T-helper 2 cell treated with Interferon-gamma antibody and Interleukin-4, amounts not matched to agents 5 μg/mL and 100 μg/mL, for 36 hours (primary cell): ENCODE data around the gene KLHL40.

Experiments
- DNase-seq: peaks from one replicate; pipeline ENCODE4 v3.0.0; 2021; ENCODE audit warnings: low spot score
- H3K27ac Mint-ChIP-seq: one replicate; pipeline ENCODE4 v1.8.0; 2021; ENCODE audit warnings: mild to moderate bottlenecking, mixed read lengths
- H3K27me3 Mint-ChIP-seq: one replicate; pipeline ENCODE4 v1.8.0; 2021; ENCODE audit warnings: low read depth, mixed read lengths
- H3K36me3 Mint-ChIP-seq: one replicate; pipeline ENCODE4 v1.8.0; 2021; ENCODE audit warnings: low read depth, mixed read lengths
- H3K4me1 Mint-ChIP-seq: one replicate; pipeline ENCODE4 v1.8.0; 2021; ENCODE audit warnings: low read depth, mixed read lengths
- H3K4me3 Mint-ChIP-seq: one replicate; pipeline ENCODE4 v1.8.0; 2022; ENCODE audit warnings: mild to moderate bottlenecking, moderate library complexity, mixed read lengths
- H3K9me3 Mint-ChIP-seq: one replicate; pipeline ENCODE4 v1.8.0; 2021; ENCODE audit warnings: mixed read lengths

KLHL40 gene

DNA sequence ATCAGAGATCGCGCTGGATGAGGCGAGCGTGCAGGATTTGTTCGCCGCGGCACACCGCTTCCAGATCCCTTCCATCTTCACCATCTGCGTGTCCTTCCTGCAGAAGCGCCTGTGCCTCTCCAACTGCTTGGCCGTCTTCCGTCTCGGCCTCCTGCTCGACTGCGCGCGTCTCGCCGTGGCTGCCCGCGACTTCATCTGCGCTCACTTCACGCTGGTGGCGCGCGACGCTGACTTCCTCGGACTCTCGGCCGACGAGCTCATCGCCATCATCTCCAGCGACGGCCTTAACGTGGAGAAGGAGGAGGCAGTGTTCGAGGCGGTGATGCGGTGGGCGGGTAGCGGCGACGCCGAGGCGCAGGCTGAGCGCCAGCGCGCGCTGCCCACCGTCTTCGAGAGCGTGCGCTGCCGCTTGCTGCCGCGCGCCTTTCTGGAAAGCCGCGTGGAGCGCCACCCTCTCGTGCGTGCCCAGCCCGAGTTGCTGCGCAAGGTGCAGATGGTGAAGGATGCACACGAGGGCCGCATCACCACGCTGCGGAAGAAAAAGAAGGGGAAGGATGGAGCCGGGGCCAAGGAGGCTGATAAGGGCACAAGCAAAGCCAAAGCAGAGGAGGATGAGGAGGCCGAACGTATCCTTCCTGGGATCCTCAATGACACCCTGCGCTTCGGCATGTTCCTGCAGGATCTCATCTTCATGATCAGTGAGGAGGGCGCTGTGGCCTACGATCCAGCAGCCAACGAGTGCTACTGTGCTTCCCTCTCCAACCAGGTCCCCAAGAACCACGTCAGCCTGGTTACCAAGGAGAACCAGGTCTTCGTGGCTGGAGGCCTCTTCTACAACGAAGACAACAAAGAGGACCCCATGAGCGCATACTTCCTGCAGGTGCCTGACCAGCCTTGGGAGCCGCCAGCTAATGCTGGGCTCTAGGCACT, 819 bp downstream of the KLHL40 start:
- Mint-ChIP-seq H3K27me3 (peaks cover 7% of the 10 kb centered on the region), H3K27ac (no peak overlapping the region), H3K36me3 (no peaks in the 10 kb centered on the region), H3K9me3 (no peaks in the 10 kb centered on the region), H3K4me1 (peaks cover 2% of the 10 kb centered on the region), H3K4me3 (no peak overlapping the region)
- no peak for DNase-seq

DNA sequence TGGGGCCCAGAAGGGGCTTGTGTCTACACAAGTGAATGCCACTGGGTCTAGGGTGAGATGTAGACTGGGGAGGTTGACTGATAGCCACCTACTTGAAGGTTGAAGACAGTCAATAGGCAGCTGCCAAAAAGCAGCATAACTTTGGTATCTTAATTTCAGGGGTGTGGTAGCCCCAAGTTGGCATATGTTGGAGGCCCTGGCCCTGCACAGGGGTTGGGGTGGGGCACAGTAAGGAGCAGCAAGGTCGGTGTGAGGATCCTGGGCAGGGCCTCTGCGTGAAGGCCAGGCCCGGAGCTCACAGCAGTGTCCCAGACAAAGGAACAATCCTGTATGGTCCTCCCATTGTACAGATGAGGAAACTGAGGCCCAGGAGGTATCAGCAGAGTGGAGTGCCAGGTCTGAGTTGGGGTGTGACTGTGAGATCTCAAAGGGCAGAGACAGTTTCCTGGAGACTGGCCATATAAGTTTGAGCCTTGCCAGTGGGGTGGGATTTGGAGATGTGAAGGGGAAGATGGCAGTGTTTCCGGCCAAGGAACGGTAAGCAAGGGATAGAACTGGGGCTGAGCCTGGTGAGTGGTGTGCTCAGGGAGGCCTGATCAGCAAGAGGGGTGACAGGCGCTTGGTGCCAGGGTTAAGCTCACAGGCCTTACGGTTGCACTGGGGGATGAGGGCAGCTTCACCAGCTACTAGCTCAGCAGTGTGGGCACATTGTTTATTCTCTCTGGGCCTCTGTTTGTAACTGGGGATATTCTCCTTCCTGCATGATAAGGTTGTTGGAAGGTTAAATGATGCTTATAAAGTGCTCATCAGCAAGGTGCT, 1.7 kb downstream of the KLHL40 start:
- no peaks in the 10 kb centered on the region for H3K36me3 Mint-ChIP-seq
- no peak for DNase-seq
- peaks cover 7% of the 10 kb centered on the region for H3K27me3 Mint-ChIP-seq
- H3K27ac Mint-ChIP-seq, result no peak overlapping the region
- H3K9me3 Mint-ChIP-seq, result no peaks in the 10 kb centered on the region
- no peak overlapping the region for H3K4me3 Mint-ChIP-seq
- H3K4me1 Mint-ChIP-seq, result peaks cover 2% of the 10 kb centered on the region

GRCh38 chr3:42688016-42688415, 2.7 kb downstream of the KLHL40 start:
- Mint-ChIP-seq H3K9me3 (no peaks in the 10 kb centered on the region), H3K4me3 (no peak overlapping the region), H3K27ac (no peak overlapping the region), H3K4me1 (peaks cover 2% of the 10 kb centered on the region), H3K36me3 (no peaks in the 10 kb centered on the region), H3K27me3 (peaks cover 7% of the 10 kb centered on the region)
- DNase-seq, result no peak

- no peak for DNase-seq
- Mint-ChIP-seq H3K4me1 (peaks cover 2% of the 10 kb centered on the region), H3K27ac (no peak overlapping the region), H3K4me3 (no peak overlapping the region), H3K27me3 (peaks cover 7% of the 10 kb centered on the region), H3K36me3 (no peaks in the 10 kb centered on the region), H3K9me3 (no peaks in the 10 kb centered on the region)
Measured at GRCh38 chr3:42688487-42689420, 3.4 kb downstream of the KLHL40 start.

- H3K9me3 Mint-ChIP-seq, result no peaks in the 10 kb centered on the region
- H3K4me1 Mint-ChIP-seq, result peaks cover 2% of the 10 kb centered on the region
- no peak overlapping the region for H3K27ac Mint-ChIP-seq
- H3K27me3 Mint-ChIP-seq, result peaks cover 7% of the 10 kb centered on the region
- no peak for DNase-seq
- H3K4me3 Mint-ChIP-seq, result no peak overlapping the region
- no peaks in the 10 kb centered on the region for H3K36me3 Mint-ChIP-seq
Measured at GRCh38 chr3:42689421-42690014, 4.2 kb downstream of the KLHL40 start.

DNA sequence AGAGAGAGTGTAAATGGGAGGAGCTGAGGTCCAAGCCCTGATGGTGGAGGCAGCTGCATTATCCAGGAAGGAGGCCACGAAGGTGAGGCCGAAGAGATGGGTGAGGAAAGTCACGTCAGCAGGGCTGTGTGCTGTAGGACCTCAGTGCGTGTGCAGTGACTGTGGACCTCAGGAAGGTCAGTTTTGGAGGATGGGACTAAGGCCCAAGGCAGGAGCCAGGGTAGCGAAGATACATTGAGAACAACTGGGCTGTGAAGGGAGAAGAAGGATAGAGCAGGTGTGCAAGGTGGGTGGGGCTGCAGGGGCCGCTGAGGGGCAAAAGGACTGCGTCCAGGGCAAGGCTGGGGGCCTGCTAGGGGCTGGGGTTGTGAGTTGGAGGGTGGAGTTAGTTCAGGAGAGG, 4.9 kb downstream of the KLHL40 start:
- peaks cover 7% of the 10 kb centered on the region for H3K27me3 Mint-ChIP-seq
- no peaks in the 10 kb centered on the region for H3K36me3 Mint-ChIP-seq
- H3K4me1 Mint-ChIP-seq, result peaks cover 2% of the 10 kb centered on the region
- H3K27ac Mint-ChIP-seq, result no peak overlapping the region
- no peak overlapping the region for H3K4me3 Mint-ChIP-seq
- H3K9me3 Mint-ChIP-seq, result no peaks in the 10 kb centered on the region
- no peak for DNase-seq

DNA sequence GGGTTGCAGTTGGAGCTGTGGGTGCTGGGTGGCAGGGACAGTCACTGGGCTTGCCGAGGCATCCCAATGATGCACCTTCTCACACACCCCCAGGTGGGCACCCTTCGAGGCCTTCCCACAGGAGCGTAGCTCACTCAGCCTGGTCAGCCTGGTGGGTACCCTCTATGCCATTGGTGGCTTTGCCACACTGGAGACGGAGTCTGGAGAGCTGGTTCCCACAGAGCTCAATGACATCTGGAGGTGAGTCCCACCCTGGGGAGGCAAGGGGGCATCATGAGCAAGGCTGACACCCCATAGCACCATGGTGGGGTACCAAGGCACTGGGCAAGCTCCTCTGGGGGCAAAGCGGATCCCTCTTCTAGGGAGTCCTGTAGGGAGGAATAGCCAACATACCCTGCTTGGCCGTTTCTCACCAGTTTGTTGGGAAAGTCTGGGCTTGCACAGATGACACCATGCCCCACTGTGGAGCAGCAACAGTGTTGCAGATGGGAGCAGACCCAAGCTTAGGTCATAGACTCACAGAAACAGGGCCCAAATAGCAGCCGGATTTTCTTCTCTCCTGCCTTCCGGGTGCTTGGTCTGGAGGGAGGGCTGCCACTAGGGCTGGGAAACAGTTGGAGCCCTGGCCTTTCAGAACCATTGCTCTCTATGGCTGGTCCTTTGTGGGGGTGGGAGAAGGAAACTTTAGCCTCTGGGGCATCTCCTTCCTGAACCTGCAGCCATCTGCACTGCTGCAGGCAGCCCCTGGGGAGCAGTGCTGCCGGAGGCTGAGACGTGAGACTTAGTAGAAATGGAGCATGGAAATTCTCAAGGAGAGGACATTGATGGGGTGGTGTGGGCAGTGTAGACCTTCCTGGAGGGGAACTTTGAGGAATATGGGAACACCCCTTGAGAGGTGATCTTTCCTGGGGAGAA, 5.7 kb downstream of the KLHL40 start:
- Mint-ChIP-seq H3K27ac (no peak overlapping the region), H3K4me3 (no peak overlapping the region), H3K36me3 (no peaks in the 10 kb centered on the region), H3K27me3 (peaks cover 5% of the 10 kb centered on the region), H3K9me3 (no peaks in the 10 kb centered on the region), H3K4me1 (no peaks in the 10 kb centered on the region)
- DNase-seq, result no peak

DNA sequence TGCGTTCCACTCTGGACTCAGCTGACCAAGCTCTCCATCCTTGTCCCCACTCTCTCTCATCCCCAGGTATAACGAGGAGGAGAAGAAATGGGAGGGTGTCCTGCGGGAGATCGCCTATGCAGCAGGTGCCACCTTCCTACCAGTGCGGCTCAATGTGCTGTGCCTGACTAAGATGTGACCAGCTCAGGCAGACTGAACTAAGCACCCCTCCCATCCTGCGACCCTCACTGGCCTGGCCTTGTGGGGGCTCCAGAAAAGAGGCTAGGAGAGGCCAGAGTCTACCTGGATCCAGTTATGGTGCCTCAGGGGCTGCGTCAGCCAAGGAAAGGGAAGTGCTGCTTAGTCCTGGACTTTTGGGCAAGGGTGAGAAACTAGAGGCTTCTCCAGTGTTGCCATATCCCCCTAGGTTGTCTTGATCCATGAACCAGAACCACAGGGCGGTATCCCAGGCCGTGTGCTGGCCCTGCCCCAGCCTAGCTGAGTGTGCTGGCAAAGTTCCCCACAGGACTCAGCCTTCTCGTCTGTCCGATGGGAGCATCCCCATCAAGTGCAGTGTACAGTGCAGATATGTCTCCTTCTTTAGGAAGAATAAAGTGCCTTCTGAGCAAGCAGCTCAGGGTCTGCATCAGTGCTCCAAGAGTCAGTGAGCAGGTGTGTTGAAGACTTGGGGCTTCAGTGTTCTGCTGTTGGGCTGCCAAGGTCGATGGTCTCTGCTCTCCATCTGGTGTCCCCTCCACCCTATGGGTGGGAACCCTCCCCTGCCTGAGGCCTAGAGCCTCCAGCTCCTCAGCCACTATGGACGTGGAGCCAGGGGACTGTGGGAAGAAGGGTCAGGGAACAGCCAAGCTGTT, 6.7 kb downstream of the KLHL40 start:
- Mint-ChIP-seq H3K27me3 (no peaks in the 10 kb centered on the region), H3K9me3 (no peaks in the 10 kb centered on the region), H3K4me3 (no peak overlapping the region), H3K4me1 (no peaks in the 10 kb centered on the region), H3K36me3 (no peaks in the 10 kb centered on the region), H3K27ac (no peak overlapping the region)
- DNase-seq, result no peak

GRCh38 chr3:42692667-42693529, 7.6 kb downstream of the KLHL40 start:
- H3K4me1 Mint-ChIP-seq, result no peaks in the 10 kb centered on the region
- no peaks in the 10 kb centered on the region for H3K27me3 Mint-ChIP-seq
- DNase-seq, result no peak
- no peaks in the 10 kb centered on the region for H3K9me3 Mint-ChIP-seq
- no peaks in the 10 kb centered on the region for H3K36me3 Mint-ChIP-seq
- no peak overlapping the region for H3K27ac Mint-ChIP-seq
- no peak overlapping the region for H3K4me3 Mint-ChIP-seq

DNA sequence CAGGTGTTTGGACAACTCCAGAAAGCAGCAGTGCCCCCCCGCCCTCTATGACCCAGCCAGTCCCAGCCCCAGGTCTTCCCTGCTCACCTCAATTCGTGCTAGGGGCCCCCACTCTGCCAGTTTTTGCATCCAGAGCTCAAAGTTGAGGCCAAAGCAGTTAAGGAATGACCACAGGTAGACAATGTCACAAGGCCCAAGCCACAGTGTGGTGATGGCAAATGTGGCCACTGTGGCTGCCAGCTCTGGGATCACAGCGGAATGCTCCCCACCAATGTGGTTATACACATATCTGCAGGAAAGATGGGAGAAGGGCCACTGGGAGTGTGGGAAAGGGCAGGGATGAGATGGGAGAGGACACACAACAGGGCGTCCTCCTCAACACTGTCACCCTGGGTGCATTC, 8.2 kb downstream of the KLHL40 start:
- no peaks in the 10 kb centered on the region for H3K4me1 Mint-ChIP-seq
- no peak overlapping the region for H3K4me3 Mint-ChIP-seq
- H3K9me3 Mint-ChIP-seq, result no peaks in the 10 kb centered on the region
- no peak overlapping the region for H3K27ac Mint-ChIP-seq
- H3K27me3 Mint-ChIP-seq, result no peaks in the 10 kb centered on the region
- no peaks in the 10 kb centered on the region for H3K36me3 Mint-ChIP-seq
- DNase-seq, result no peak

GRCh38 chr3:42694366-42694765, 9.0 kb downstream of the KLHL40 start:
- Mint-ChIP-seq H3K27ac (no peak overlapping the region), H3K4me1 (peaks cover 2% of the 10 kb centered on the region), H3K4me3 (no peak overlapping the region), H3K27me3 (no peaks in the 10 kb centered on the region), H3K36me3 (no peaks in the 10 kb centered on the region), H3K9me3 (no peaks in the 10 kb centered on the region)
- DNase-seq, result no peak
